Nephron (organoid): ENCODE data around the gene ACSF3.

Experiments used
- H3K27ac Mint-ChIP-seq, 3 experiments: 2 replicates each; pipeline ENCODE4 v1.8.0; 2020; ENCODE audit warnings: mixed read lengths in 3 of 3, mild to moderate bottlenecking in 2 of 3, moderate library complexity in 1 of 3
- H3K27me3 Mint-ChIP-seq: 2 replicates; pipeline ENCODE4 v1.8.0; 2021; ENCODE audit warnings: low read depth, mild to moderate bottlenecking, moderate library complexity, mixed read lengths
- H3K36me3 Mint-ChIP-seq: 2 replicates; pipeline ENCODE4 v1.8.0; 2020; ENCODE audit warnings: low read depth, mixed read lengths
- H3K4me1 Mint-ChIP-seq: 2 replicates; pipeline ENCODE4 v1.8.0; 2020; ENCODE audit warnings: mixed read lengths
- H3K4me3 Mint-ChIP-seq, 3 experiments: 2 replicates each; pipeline ENCODE4 v1.8.0; 2020; ENCODE audit warnings: mild to moderate bottlenecking in 3 of 3, mixed read lengths in 3 of 3, moderate library complexity in 2 of 3
- H3K9me3 Mint-ChIP-seq: 2 replicates; pipeline ENCODE4 v1.8.0; 2020; ENCODE audit warnings: mixed read lengths
- TF ChIP-seq, protein P1 (sequence below), 3 experiments: fragments of 200-600 bp; sonication (generic); IDR thresholded peaks; one replicate each; pipeline ENCODE4 v1.5.0; 2021; ENCODE audit warnings: antibody characterized with exemption in 3 of 3; ENCODE audit not compliant: unreplicated experiment in 3 of 3

ACSF3 gene

GRCh38 chr16:89093602-89094251, at the start of gene ACSF3:
Gene ACSF3, plus strand, starts transcription at chr16:89093852. Its CDS starts 6,830 bp downstream, at chr16:89100682.
- H3K27ac Mint-ChIP-seq, result peak within 1 kb of the TSS; percentile 30 to 78 (median 62)
- peak within 1 kb of the TSS; percentile 93 to 99 (median 95) for H3K4me3 Mint-ChIP-seq
- H3K36me3 Mint-ChIP-seq, result no peaks in the 10 kb centered on the region
- H3K27me3 Mint-ChIP-seq, result peaks cover 33% of the 10 kb centered on the region
- no peaks in the 10 kb centered on the region for H3K9me3 Mint-ChIP-seq
- H3K4me1 Mint-ChIP-seq, result peaks cover 49% of the 10 kb centered on the region
- TF ChIP-seq, protein P1, sequence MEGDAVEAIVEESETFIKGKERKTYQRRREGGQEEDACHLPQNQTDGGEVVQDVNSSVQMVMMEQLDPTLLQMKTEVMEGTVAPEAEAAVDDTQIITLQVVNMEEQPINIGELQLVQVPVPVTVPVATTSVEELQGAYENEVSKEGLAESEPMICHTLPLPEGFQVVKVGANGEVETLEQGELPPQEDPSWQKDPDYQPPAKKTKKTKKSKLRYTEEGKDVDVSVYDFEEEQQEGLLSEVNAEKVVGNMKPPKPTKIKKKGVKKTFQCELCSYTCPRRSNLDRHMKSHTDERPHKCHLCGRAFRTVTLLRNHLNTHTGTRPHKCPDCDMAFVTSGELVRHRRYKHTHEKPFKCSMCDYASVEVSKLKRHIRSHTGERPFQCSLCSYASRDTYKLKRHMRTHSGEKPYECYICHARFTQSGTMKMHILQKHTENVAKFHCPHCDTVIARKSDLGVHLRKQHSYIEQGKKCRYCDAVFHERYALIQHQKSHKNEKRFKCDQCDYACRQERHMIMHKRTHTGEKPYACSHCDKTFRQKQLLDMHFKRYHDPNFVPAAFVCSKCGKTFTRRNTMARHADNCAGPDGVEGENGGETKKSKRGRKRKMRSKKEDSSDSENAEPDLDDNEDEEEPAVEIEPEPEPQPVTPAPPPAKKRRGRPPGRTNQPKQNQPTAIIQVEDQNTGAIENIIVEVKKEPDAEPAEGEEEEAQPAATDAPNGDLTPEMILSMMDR (IDR thresholded peaks at IDR 0.05; ENCODE audit: unreplicated experiment in 3 of 3), result no peak

- peaks cover 1% of the 10 kb centered on the region for H3K4me1 Mint-ChIP-seq
- no peak overlapping the region for H3K27ac Mint-ChIP-seq
- H3K4me3 Mint-ChIP-seq, result no peak overlapping the region
- H3K36me3 Mint-ChIP-seq, result no peaks in the 10 kb centered on the region
- peaks cover 2% of the 10 kb centered on the region for H3K9me3 Mint-ChIP-seq
- TF ChIP-seq, protein P1 (IDR thresholded peaks at IDR 0.05; ENCODE audit: unreplicated experiment in 3 of 3), result no peak
- peaks cover 39% of the 10 kb centered on the region for H3K27me3 Mint-ChIP-seq
Observed at GRCh38 chr16:89044418-89045180, 49.1 kb upstream of the ACSF3 start.

DNA sequence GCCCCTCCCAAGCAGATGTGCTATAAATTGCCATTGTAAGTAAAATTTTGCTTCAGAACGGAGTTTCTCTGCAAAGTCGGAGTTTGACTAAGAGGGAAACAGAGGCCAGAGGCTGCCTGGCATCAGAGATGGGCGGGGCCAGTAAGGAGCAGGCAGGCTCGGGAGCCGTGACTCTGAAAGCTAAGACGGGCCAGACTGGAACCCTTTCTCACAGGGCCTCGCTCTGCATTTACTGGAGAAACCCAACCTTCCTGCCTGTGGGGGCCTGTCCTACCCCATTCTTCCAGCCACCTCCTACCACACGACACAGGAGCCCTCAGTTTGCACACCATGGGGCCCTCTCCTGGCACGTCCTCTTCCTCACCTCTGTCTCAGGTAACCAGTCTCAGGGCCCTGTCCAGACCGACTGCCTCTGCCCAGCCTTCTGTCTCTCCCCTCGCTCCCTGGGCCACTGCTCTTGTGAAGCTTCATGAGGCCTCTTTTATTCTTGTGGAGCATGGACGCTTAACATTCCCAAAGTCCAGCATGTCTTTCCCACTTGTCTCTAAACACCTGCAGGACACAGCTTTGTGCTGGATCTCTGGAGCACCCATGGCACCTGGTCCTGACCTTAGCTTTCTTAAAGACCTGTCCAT, 48.4 kb upstream of the ACSF3 start:
- Mint-ChIP-seq H3K4me1 (peaks cover 5% of the 10 kb centered on the region), H3K27me3 (peaks cover 42% of the 10 kb centered on the region), H3K27ac (no peak overlapping the region), H3K9me3 (peaks cover 2% of the 10 kb centered on the region), H3K36me3 (no peaks in the 10 kb centered on the region), H3K4me3 (no peak overlapping the region)
- TF ChIP-seq, protein P1 (IDR thresholded peaks at IDR 0.05; ENCODE audit: unreplicated experiment in 3 of 3), result no peak

DNA sequence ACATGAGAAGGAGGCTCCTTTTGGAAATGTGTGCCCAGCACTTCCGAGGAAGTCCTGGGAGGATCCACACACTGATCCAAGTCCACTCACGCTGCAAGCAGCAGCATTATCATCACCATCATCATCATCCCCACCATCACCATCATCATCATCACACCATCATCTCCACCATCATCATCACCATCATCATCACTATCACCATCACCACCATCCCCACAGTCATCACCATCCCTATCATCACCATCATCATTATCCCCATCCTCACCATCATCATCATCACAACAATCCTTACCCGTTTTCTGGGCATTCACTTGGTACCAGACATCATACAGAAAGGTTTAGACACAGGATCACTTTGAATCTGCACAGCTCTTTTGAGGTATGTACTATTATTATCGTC, 47.8 kb upstream of the ACSF3 start:
- TF ChIP-seq, protein P1 (IDR thresholded peaks at IDR 0.05; ENCODE audit: unreplicated experiment in 3 of 3), result no peak
- Mint-ChIP-seq H3K4me1 (peaks cover 5% of the 10 kb centered on the region), H3K27ac (no peak overlapping the region), H3K9me3 (peaks cover 2% of the 10 kb centered on the region), H3K27me3 (peaks cover 37% of the 10 kb centered on the region), H3K4me3 (no peak overlapping the region), H3K36me3 (no peaks in the 10 kb centered on the region)

DNA sequence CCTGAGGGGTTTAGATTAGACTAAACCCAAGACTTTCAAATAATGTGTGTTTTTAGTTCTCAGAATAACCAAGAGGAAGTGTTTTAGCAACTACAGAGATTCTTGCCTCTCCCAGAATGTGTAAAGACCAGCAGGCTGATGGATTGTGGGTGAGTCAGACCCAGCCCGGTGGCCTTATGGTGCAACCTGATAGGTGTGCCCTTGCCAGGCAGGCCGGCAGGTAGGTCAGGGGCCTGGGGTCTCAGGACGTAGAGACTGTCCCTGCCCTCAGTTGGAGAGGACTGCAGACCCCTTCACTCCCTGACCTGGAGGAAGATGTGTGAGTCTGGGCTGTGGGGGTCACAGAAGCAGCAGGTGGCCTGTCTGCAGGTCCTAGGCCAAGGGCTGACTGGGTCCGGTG, 47.2 kb upstream of the ACSF3 start:
- no peak overlapping the region for H3K27ac Mint-ChIP-seq
- peaks cover 2% of the 10 kb centered on the region for H3K9me3 Mint-ChIP-seq
- H3K27me3 Mint-ChIP-seq, result peaks cover 37% of the 10 kb centered on the region
- no peaks in the 10 kb centered on the region for H3K36me3 Mint-ChIP-seq
- TF ChIP-seq, protein P1 (IDR thresholded peaks at IDR 0.05; ENCODE audit: unreplicated experiment in 3 of 3), result no peak
- H3K4me1 Mint-ChIP-seq, result peaks cover 5% of the 10 kb centered on the region
- no peak overlapping the region for H3K4me3 Mint-ChIP-seq
